ENCODE data around the gene PRRG3.

GRCh38 chrX:151711787-151712186 is 16.5 kb downstream of the PRRG3 start:
- TF ChIP-seq CTCF (IDR thresholded peaks at IDR 0.05) (no peak), POLR2A (IDR thresholded peaks at IDR 0.05) (no peak), POLR2AphosphoS5 (IDR thresholded peaks at IDR 0.05) (no peak)
